ENCODE data around the gene RSPH1.

RSPH1 gene

DNA sequence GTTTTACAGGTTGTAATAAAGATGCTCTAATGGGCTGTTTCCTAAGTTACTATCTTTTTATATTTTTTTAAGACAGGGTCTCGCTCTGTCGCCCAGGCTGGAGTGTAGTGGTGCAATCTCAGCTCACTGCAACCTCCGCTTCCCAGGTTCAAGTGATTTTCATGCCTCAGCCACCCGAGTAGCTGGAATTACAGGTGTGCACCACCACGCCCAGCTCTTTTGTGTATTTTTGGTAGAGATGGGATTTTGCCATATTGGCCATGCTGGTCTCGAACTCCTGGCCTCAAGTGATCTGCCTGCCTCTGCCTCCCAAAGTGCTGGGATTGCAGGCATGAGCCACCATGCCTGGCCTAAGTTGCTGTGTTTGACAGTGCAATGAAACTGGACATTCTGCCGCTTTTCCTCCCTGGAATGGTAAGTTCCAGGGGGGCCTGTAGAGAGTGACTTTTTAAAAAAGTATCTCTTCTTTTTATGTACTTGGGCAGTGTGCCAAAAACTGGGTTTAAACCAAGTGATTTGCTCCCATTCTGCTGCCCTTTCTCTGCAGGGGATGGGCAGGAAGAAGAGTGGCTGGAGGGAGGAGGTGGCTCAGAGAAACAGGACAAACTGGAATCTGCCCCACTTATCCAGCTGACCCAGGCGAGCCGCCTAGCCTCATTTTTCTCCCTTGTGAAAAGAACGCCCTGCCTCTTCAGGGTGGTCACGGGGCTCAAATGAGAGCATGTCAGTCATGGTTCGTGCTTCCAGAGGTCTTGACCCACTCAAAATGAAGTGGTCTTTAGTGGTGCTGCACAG is 19.9 kb upstream of the RSPH1 start:
- H2AFZ ChIP-seq (ENCODE audit: low read length): no peak overlapping the region
- H3K9ac ChIP-seq (ENCODE audit: low read depth, low read length, poor library complexity, severe bottlenecking): peak overlapping the region; percentile 95
- H3K4me3 ChIP-seq (ENCODE audit: low read length, poor library complexity, severe bottlenecking): peak overlapping the region; percentile 93
- peaks cover 50% of the 10 kb centered on the region for H4K20me1 ChIP-seq (ENCODE audit: insufficient read depth, low read length, poor library complexity, severe bottlenecking)
- H3K4me2 ChIP-seq (ENCODE audit: low read depth, low read length, poor library complexity, severe bottlenecking): peak overlapping the region; percentile 84
- no peak for TF ChIP-seq EZH2phosphoT487 (IDR thresholded peaks at IDR 0.05; ENCODE audit: borderline replicate concordance)
- TF ChIP-seq, protein P1, sequence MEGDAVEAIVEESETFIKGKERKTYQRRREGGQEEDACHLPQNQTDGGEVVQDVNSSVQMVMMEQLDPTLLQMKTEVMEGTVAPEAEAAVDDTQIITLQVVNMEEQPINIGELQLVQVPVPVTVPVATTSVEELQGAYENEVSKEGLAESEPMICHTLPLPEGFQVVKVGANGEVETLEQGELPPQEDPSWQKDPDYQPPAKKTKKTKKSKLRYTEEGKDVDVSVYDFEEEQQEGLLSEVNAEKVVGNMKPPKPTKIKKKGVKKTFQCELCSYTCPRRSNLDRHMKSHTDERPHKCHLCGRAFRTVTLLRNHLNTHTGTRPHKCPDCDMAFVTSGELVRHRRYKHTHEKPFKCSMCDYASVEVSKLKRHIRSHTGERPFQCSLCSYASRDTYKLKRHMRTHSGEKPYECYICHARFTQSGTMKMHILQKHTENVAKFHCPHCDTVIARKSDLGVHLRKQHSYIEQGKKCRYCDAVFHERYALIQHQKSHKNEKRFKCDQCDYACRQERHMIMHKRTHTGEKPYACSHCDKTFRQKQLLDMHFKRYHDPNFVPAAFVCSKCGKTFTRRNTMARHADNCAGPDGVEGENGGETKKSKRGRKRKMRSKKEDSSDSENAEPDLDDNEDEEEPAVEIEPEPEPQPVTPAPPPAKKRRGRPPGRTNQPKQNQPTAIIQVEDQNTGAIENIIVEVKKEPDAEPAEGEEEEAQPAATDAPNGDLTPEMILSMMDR (conservative IDR thresholded peaks at IDR 0.05; ENCODE audit: low read length): no peak
- H3K4me1 ChIP-seq (ENCODE audit: insufficient read depth, low read length, poor library complexity, severe bottlenecking): peaks cover 73% of the 10 kb centered on the region
- peaks cover 6% of the 10 kb centered on the region; the same call in 1 of the 2 replicates for H3F3A ChIP-seq (ENCODE audit: low read depth)
- H3K79me2 ChIP-seq (ENCODE audit: insufficient read depth, low read length): peaks cover 71% of the 10 kb centered on the region
- H3K27me3 ChIP-seq (ENCODE audit: insufficient read depth, low read length, poor library complexity, severe bottlenecking): no peaks in the 10 kb centered on the region
- no peaks in the 10 kb centered on the region for H3K9me3 ChIP-seq (ENCODE audit: insufficient read depth, low read depth, low read length)
- H3K9me2 ChIP-seq (replicated peaks; ENCODE audit: low read depth, low read length): no peaks in the 10 kb centered on the region
- peaks cover 33% of the 10 kb centered on the region; the same call in 1 of the 2 replicates for H3K36me3 ChIP-seq (ENCODE audit: insufficient read depth, low read length)

DNA sequence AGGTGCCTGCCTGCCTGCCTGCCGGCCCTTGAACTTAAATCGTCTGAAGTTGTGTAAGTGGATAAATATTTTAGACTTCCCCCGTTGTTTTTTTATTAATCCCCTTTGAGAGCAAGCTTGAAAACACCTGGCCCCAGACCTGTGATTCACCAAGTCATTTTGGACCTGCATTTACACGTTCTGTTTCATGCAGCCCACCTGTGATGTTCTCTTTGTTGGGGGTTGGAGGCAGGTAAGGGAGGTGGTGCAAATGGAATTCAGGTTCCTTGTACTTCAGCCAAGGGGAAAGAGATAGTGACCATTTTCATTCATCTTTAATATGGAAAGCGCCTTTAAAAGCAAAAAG is 18.8 kb upstream of the RSPH1 start:
- H3K4me3 ChIP-seq (ENCODE audit: low read length, poor library complexity, severe bottlenecking): peak overlapping the region; percentile 93
- peaks cover 40% of the 10 kb centered on the region for H4K20me1 ChIP-seq (ENCODE audit: insufficient read depth, low read length, poor library complexity, severe bottlenecking)
- peak overlapping the region; percentile 95 for H3K9ac ChIP-seq (ENCODE audit: low read depth, low read length, poor library complexity, severe bottlenecking)
- H3K79me2 ChIP-seq (ENCODE audit: insufficient read depth, low read length): peaks cover 60% of the 10 kb centered on the region
- no peaks in the 10 kb centered on the region for H3K9me3 ChIP-seq (ENCODE audit: insufficient read depth, low read depth, low read length)
- no peaks in the 10 kb centered on the region for H3K27me3 ChIP-seq (ENCODE audit: insufficient read depth, low read length, poor library complexity, severe bottlenecking)
- H2AFZ ChIP-seq (ENCODE audit: low read length): no peak overlapping the region
- H3K4me2 ChIP-seq (ENCODE audit: low read depth, low read length, poor library complexity, severe bottlenecking): peak overlapping the region; percentile 84
- no peak for TF ChIP-seq EZH2phosphoT487 (IDR thresholded peaks at IDR 0.05; ENCODE audit: borderline replicate concordance)
- TF ChIP-seq, protein P1 (conservative IDR thresholded peaks at IDR 0.05; ENCODE audit: low read length): no peak
- no peaks in the 10 kb centered on the region for H3K9me2 ChIP-seq (replicated peaks; ENCODE audit: low read depth, low read length)
- H3F3A ChIP-seq (ENCODE audit: low read depth): peaks cover 6% of the 10 kb centered on the region; the same call in 1 of the 2 replicates
- H3K36me3 ChIP-seq (ENCODE audit: insufficient read depth, low read length): peaks cover 23% of the 10 kb centered on the region; the same call in 1 of the 2 replicates
- peaks cover 63% of the 10 kb centered on the region for H3K4me1 ChIP-seq (ENCODE audit: insufficient read depth, low read length, poor library complexity, severe bottlenecking)

DNA sequence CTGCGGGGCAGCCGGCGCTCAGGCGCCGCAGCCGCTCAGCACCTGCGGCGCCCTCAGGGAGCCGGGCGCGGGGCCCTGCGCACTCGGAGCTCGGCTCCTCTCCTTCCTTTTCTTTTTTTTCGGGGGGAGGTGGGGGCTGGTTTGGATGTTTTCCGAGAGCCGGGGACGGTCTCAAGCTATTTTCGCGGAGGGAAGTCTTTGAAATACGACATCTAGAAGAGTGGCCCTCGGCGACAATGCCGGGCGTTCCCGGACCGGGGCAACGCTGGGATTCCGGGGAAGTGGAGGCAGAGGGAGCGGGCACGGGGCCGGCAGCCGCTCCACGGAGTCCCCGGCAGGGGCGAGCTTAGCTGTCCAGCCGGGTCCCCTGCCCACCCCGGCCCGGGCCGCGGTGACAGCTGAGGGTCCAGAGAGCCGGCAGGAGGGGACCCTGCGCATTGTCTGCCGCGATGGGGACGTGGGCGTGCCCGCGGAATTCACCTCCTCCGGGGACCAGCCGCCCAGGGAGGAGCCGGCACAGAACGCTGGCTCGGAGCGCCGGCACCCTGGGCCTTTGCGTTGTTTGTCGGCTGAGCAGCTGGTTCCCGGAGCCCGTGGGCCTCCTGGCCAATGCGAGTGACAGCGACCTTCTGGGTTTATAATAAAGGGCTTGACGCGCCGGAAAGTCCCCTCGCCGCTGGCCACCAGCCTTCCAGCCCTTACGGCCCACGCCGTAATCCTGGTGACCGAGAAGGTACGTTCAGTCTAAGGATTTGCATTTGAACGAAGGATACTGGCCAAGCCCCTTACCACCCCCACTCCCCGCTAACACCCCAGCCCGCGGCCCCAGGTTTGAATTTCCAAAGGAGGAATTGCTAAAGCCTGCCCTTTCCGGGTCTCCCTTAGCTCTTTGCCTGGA is 18.2 kb upstream of the RSPH1 start:
- Histone ChIP-seq H3K4me2 (ENCODE audit: low read depth, low read length, poor library complexity, severe bottlenecking) (peak overlapping the region; percentile 84), H4K20me1 (ENCODE audit: insufficient read depth, low read length, poor library complexity, severe bottlenecking) (peaks cover 34% of the 10 kb centered on the region), H3K79me2 (ENCODE audit: insufficient read depth, low read length) (peaks cover 54% of the 10 kb centered on the region), H3K9me3 (ENCODE audit: insufficient read depth, low read depth, low read length) (no peaks in the 10 kb centered on the region), H3K9me2 (replicated peaks; ENCODE audit: low read depth, low read length) (no peaks in the 10 kb centered on the region), H3K9ac (ENCODE audit: low read depth, low read length, poor library complexity, severe bottlenecking) (peak overlapping the region; percentile 95), H2AFZ (ENCODE audit: low read length) (peak overlapping the region; percentile 61), H3K36me3 (ENCODE audit: insufficient read depth, low read length) (peaks cover 16% of the 10 kb centered on the region; the same call in 1 of the 2 replicates), H3K27me3 (ENCODE audit: insufficient read depth, low read length, poor library complexity, severe bottlenecking) (no peaks in the 10 kb centered on the region), H3K4me3 (ENCODE audit: low read length, poor library complexity, severe bottlenecking) (peak overlapping the region; percentile 93), H3K4me1 (ENCODE audit: insufficient read depth, low read length, poor library complexity, severe bottlenecking) (peaks cover 63% of the 10 kb centered on the region), H3F3A (ENCODE audit: low read depth) (peaks cover 6% of the 10 kb centered on the region; the same call in 1 of the 2 replicates)
- TF ChIP-seq EZH2phosphoT487 (IDR thresholded peaks at IDR 0.05; ENCODE audit: borderline replicate concordance): no peak
- TF ChIP-seq, protein P1 (conservative IDR thresholded peaks at IDR 0.05; ENCODE audit: low read length): no peak
